HEK293 (cell line): Measurements from ENCODE around the gene ARG2.

Experiments
- CTCF ChIA-PET: fragments of 350-600 bp; formaldehyde crosslinking; extraction: SDS; loops from one replicate; lab custom pipeline; 2021; ENCODE audit warnings: antibody characterized with exemption; lab: Yijun Ruan, JAX
- POLR2A ChIA-PET: fragments of 300-600 bp; formaldehyde crosslinking; extraction: SDS; loops from one replicate; lab custom pipeline; 2020; ENCODE audit warnings: antibody characterized with exemption, inconsistent platforms; lab: Yijun Ruan, JAX
- H3K27ac ChIP-seq: fragments of 200-500 bp; sonication (Bioruptor generic); 2 replicates; pipeline ENCODE4 v1.5.1; 2014; ENCODE audit warnings: low read depth, low read length, control low read depth, inconsistent platforms; ENCODE audit errors: extremely low read depth
- H3K36me3 ChIP-seq, 2 experiments: fragments of 200-500 bp in 1 of 2; sonication (Bioruptor generic) in 1 of 2; 1 replicate in 1 of 2; 2 replicates in 1 of 2; pipeline ENCODE4 v1.5.1; 2014 to 2017; ENCODE audit warnings: inconsistent platforms in 2 of 2, low read length in 2 of 2; ENCODE audit not compliant: control insufficient read depth in 2 of 2, insufficient read depth in 1 of 2
- H3K4me1 ChIP-seq: fragments of 200-500 bp; sonication (Bioruptor generic); 2 replicates; pipeline ENCODE4 v1.5.1; 2014; ENCODE audit warnings: mild to moderate bottlenecking, low read length, inconsistent platforms; ENCODE audit not compliant: control insufficient read depth, insufficient read depth
- H3K4me3 ChIP-seq: 2 replicates; pipeline ENCODE4 v1.5.1; 2011; ENCODE audit warnings: low read depth, mild to moderate bottlenecking, control low read depth, low read length, moderate library complexity
- H3K9me3 ChIP-seq: fragments of 200-500 bp; sonication (Bioruptor generic); 2 replicates; pipeline ENCODE4 v1.5.1; 2014; ENCODE audit warnings: low read depth, low read length, inconsistent platforms; ENCODE audit not compliant: control insufficient read depth, insufficient read depth
- PRDM6 ChIP-seq: fragments of 450-650 bp; formaldehyde crosslinking; IDR thresholded peaks from 2 replicates; pipeline ENCODE4 v1.5.1; 2017; ENCODE audit warnings: missing biosample characterization, missing genetic modification characterization
- SCRT1 ChIP-seq: fragments of 450-650 bp; formaldehyde crosslinking; IDR thresholded peaks from 2 replicates; pipeline ENCODE4 v1.5.1; 2016; ENCODE audit warnings: missing biosample characterization, missing genetic modification characterization, borderline replicate concordance
- SP7 ChIP-seq: fragments of 450-650 bp; formaldehyde crosslinking; IDR thresholded peaks from 2 replicates; pipeline ENCODE4 v1.5.1; 2016; ENCODE audit warnings: missing biosample characterization, missing genetic modification characterization
- ZBTB17 ChIP-seq: fragments of 450-650 bp; formaldehyde crosslinking; IDR thresholded peaks from 2 replicates; pipeline ENCODE4 v1.5.1; 2016; ENCODE audit warnings: missing biosample characterization, missing genetic modification characterization
- ZNF112 ChIP-seq: fragments of 450-650 bp; formaldehyde crosslinking; IDR thresholded peaks from 2 replicates; pipeline ENCODE4 v1.5.0; 2017; ENCODE audit warnings: missing biosample characterization, missing genetic modification characterization
- ZNF169 ChIP-seq: fragments of 450-650 bp; formaldehyde crosslinking; IDR thresholded peaks from 2 replicates; pipeline ENCODE4 v1.5.1; 2016; ENCODE audit warnings: missing biosample characterization, missing genetic modification characterization
- ZNF19 ChIP-seq: fragments of 450-650 bp; formaldehyde crosslinking; IDR thresholded peaks from 2 replicates; pipeline ENCODE4; 2016; ENCODE audit warnings: missing biosample characterization, missing genetic modification characterization, low read depth
- ZNF202 ChIP-seq: fragments of 450-650 bp; formaldehyde crosslinking; IDR thresholded peaks from 2 replicates; pipeline ENCODE4 v1.5.1; 2016; ENCODE audit warnings: missing biosample characterization, missing genetic modification characterization, borderline replicate concordance
- ZNF211 ChIP-seq: fragments of 450-650 bp; formaldehyde crosslinking; IDR thresholded peaks from 2 replicates; pipeline ENCODE4 v1.5.1; 2016; ENCODE audit warnings: low read depth, missing biosample characterization, missing genetic modification characterization
- ZNF362 ChIP-seq: fragments of 450-650 bp; formaldehyde crosslinking; IDR thresholded peaks from 2 replicates; pipeline ENCODE4 v1.5.1; 2016; ENCODE audit warnings: missing biosample characterization, missing genetic modification characterization
- ZNF37A ChIP-seq: fragments of 450-650 bp; IDR thresholded peaks from 2 replicates; pipeline ENCODE4 v1.5.1; 2018; ENCODE audit warnings: missing biosample characterization, missing genetic modification characterization
- ZNF580 ChIP-seq: fragments of 450-650 bp; formaldehyde crosslinking; IDR thresholded peaks from 2 replicates; pipeline ENCODE4 v1.5.1; 2016; ENCODE audit warnings: missing biosample characterization, missing genetic modification characterization
- ZNF610 ChIP-seq: fragments of 450-650 bp; formaldehyde crosslinking; IDR thresholded peaks from 2 replicates; pipeline ENCODE4 v1.5.1; 2016; ENCODE audit warnings: missing biosample characterization, missing genetic modification characterization, borderline replicate concordance
- ZNF639 ChIP-seq: fragments of 450-650 bp; formaldehyde crosslinking; IDR thresholded peaks from 2 replicates; pipeline ENCODE4 v1.5.1; 2016; ENCODE audit warnings: missing biosample characterization, missing genetic modification characterization
- ZNF701 ChIP-seq: fragments of 450-650 bp; formaldehyde crosslinking; IDR thresholded peaks from 2 replicates; pipeline ENCODE4 v1.5.1; 2016; ENCODE audit warnings: missing biosample characterization, missing genetic modification characterization

Gene ARG2

GRCh38 chr14:67579040-67579439, 40.7 kb upstream of the ARG2 start:
- H3K4me1 ChIP-seq: no peaks in the 10 kb centered on the region
- no peak overlapping the region for H3K4me3 ChIP-seq
- no peak for TF ChIP-seq PRDM6 (tag by site-specific recombination)
- no peak for TF ChIP-seq SP7 (tag by site-specific recombination)
- TF ChIP-seq ZNF202 (tag by site-specific recombination): no peak
- no peak for TF ChIP-seq ZBTB17 (tag by site-specific recombination)
- no peak for TF ChIP-seq ZNF169
- TF ChIP-seq ZNF701 (tag by site-specific recombination): no peak
- no peak for TF ChIP-seq ZNF362 (tag by site-specific recombination)
- TF ChIP-seq SCRT1 (tag by site-specific recombination): no peak
- no peak for TF ChIP-seq ZNF37A (tag by site-specific recombination)
- TF ChIP-seq ZNF639 (tag by site-specific recombination): no peak
- TF ChIP-seq ZNF211 (tag by site-specific recombination): no peak
- ChIA-PET POLR2A (no interaction called here), CTCF (interaction anchor here (0.6 to 8.8 kb wide), 9 partner anchors 8 to 491 kb away, joined by 3 to 57 read pairs (median 4); no protein-coding TSS in a partner anchor)
- H3K27ac ChIP-seq: no peak overlapping the region
- H3K9me3 ChIP-seq: no peaks in the 10 kb centered on the region
- H3K36me3 ChIP-seq: peaks cover 0 to 86% of the 10 kb centered on the region in 2 experiments; a peak in 2 of 3 replicates

DNA sequence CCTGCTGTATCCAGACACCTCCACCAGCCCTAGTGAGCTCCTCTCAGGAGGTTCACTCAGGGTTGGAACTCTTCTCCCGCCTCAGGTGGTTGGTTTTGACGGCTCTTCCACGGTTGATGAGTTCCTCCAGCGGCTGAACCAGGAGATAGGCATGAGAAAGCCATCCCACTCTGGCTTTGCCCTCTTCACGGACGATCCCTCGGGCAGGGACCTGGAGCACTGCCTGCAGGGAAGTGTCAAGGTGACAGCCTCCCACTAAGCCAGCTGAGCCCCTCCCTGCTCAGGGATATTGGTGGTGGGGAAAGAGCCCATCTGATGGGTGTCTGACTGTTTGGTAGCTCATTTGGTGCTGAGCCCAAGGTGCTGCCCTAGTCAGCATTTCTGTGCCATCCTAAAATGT, 40.1 kb upstream of the ARG2 start:
- H3K36me3 ChIP-seq: peaks cover 0 to 86% of the 10 kb centered on the region in 2 experiments; a peak in 2 of 3 replicates
- H3K27ac ChIP-seq: no peak overlapping the region
- H3K9me3 ChIP-seq: no peaks in the 10 kb centered on the region
- ChIA-PET CTCF (interaction anchor here (0.6 to 8.8 kb wide), 9 partner anchors 8 to 492 kb away, joined by 3 to 57 read pairs (median 4); no protein-coding TSS in a partner anchor), POLR2A (no interaction called here)
- H3K4me3 ChIP-seq: no peak overlapping the region
- H3K4me1 ChIP-seq: no peaks in the 10 kb centered on the region
- TF ChIP-seq ZNF610 (tag by site-specific recombination) (no peak), ZNF202 (tag by site-specific recombination) (no peak), ZNF112 (tag by site-specific recombination) (no peak)

DNA sequence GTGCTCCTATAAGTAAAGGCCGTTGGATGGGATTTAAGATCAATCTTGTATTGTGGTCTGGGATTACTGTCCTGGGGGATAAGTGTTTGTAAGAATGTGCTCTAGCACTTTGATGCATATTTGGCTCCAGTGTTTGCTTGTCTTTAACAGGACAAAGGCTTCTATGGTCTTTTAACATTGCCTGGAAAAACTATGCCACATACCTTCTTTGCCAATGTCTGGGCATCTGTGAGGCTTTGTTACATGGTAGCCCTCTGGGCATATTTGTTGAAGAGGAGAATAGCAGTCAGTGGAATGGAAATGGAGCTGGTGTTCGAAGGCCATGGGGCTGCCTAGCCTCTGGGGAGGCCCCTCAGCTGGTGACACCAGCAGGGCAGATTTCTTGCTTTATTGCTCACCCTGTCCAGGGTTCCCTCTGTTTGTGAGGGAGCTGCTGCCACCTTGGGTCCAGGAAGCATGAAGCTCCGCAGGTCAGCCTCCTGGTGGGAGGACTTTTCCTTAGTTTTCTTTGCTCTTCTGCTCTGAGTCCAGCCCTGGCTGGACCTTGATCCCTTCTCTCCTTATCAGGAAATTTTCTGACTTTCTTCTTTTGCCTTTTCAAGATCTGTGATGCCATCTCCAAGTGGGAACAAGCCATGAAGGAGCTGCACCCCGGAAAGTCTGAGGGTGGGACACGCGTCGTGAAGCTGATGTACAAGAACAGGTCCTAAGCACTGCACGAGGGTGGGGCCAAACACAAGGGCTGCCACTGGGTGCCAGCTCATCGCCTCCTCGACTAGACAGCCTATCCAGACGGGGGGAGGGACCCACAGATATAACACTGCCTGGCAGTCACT, 39.2 kb upstream of the ARG2 start:
- Histone ChIP-seq H3K4me1 (no peaks in the 10 kb centered on the region), H3K27ac (no peak overlapping the region), H3K4me3 (no peak overlapping the region), H3K36me3 (peaks cover 0 to 85% of the 10 kb centered on the region in 2 experiments; a peak in 2 of 3 replicates), H3K9me3 (no peaks in the 10 kb centered on the region)
- CTCF ChIA-PET: interaction anchor here (0.6 to 8.8 kb wide), 8 partner anchors 9 to 153 kb away, joined by 3 to 131 read pairs (median 26); partner anchors contain the start of genes PIGH and RDH12
- POLR2A ChIA-PET: no interaction called here
- no peak for TF ChIP-seq ZNF19 (tag by site-specific recombination)
- TF ChIP-seq ZNF580 (tag by site-specific recombination): no peak
